GM19239 (cell line): ENCODE measurements around the gene COL8A2.

Experiments used
- DNase-seq: peaks from one replicate; pipeline ENCODE4 v3.0.0; 2011; ENCODE audit warnings: low spot score; ENCODE audit not compliant: insufficient read length
- FAIRE-seq: peaks from 2 replicates; lab custom pipeline; 2011; peaks lifted over from hg19 to GRCh38; lab: Jason Lieb, UNC

Gene COL8A2

GRCh38 chr1:36137776-36138175 is 12.8 kb upstream of the COL8A2 start:
- FAIRE-seq (no peak), DNase-seq (no peak)

GRCh38 chr1:36137226-36137625 is 12.2 kb upstream of the COL8A2 start:
- no peak for FAIRE-seq
- DNase-seq = no peak

GRCh38 chr1:36136535-36136934 is 11.5 kb upstream of the COL8A2 start:
- FAIRE-seq = no peak
- DNase-seq = no peak

- DNase-seq (no peak), FAIRE-seq (no peak)
Measured at GRCh38 chr1:36135796-36136195, 10.8 kb upstream of the COL8A2 start.

- FAIRE-seq (no peak), DNase-seq (no peak)
Measured at GRCh38 chr1:36135330-36135667, 10.3 kb upstream of the COL8A2 start.

- FAIRE-seq = peak; percentile 39
- DNase-seq = no peak
Measured at GRCh38 chr1:36134505-36135329, 9.7 kb upstream of the COL8A2 start.

- FAIRE-seq (no peak), DNase-seq (no peak)
Measured at GRCh38 chr1:36134031-36134430, 9.0 kb upstream of the COL8A2 start.

- FAIRE-seq = no peak
- no peak for DNase-seq
Measured at GRCh38 chr1:36133484-36133883, 8.5 kb upstream of the COL8A2 start.

- no peak for FAIRE-seq
Measured at GRCh38 chr1:36132029-36132428, 7.0 kb upstream of the COL8A2 start.

GRCh38 chr1:36128905-36129206 is 3.8 kb upstream of the COL8A2 start:
- FAIRE-seq (no peak), DNase-seq (no peak)

More at GRCh38 chr1:36132029-36132428, 7.0 kb upstream of the COL8A2 start:
- no peak for DNase-seq

GRCh38 chr1:36128126-36128904 is 3.3 kb upstream of the COL8A2 start:
- no peak for FAIRE-seq
- DNase-seq = no peak

GRCh38 chr1:36126797-36127500 is 1.9 kb upstream of the COL8A2 start:
- DNase-seq (no peak), FAIRE-seq (no peak)

- no peak for DNase-seq
- FAIRE-seq = no peak
Measured at GRCh38 chr1:36126005-36126716, 1.1 kb upstream of the COL8A2 start.

GRCh38 chr1:36124404-36125128 is 456 bp downstream of the COL8A2 start:
- no peak for DNase-seq

GRCh38 chr1:36123356-36123755 is 1.7 kb downstream of the COL8A2 start:
- peak; percentile 81 for FAIRE-seq
- DNase-seq = peak; percentile 69

More at GRCh38 chr1:36124404-36125128, 456 bp downstream of the COL8A2 start:
- FAIRE-seq = no peak

- no peak for FAIRE-seq
Measured at GRCh38 chr1:36122062-36123030, 2.7 kb downstream of the COL8A2 start.

GRCh38 chr1:36119456-36119855 is 5.6 kb downstream of the COL8A2 start:
- no peak for FAIRE-seq
- DNase-seq = no peak

More at GRCh38 chr1:36122062-36123030, 2.7 kb downstream of the COL8A2 start:
- DNase-seq = no peak

- no peak for FAIRE-seq
- DNase-seq = no peak
Measured at GRCh38 chr1:36118447-36119204, 6.4 kb downstream of the COL8A2 start.
